HK-2 (cell line): ENCODE data around the gene GGTA1.
A peak's percentile ranks its signal among the peaks of the same experiment; 100 is the strongest.
"Not testable (repeated sequence)": the region's sequence is repeated elsewhere in the genome, so short reads cannot be mapped to it uniquely, and the experiment has no call there.

Experiments
- DNase-seq: peaks from one replicate; pipeline ENCODE4 v3.0.0-alpha.2; 2018; ENCODE audit not compliant: unreplicated experiment

The GGTA1 gene

GRCh38 chr9:121499427-121500164 lies at the start of gene GGTA1:
Gene GGTA1, minus strand, starts transcription at chr9:121499844. Its CDS starts 31,922 bp downstream, at chr9:121467922.
- DNase-seq: peak; percentile 38

GRCh38 chr9:121548666-121549065 lies 49.0 kb upstream of the GGTA1 start:
- DNase-seq: no peak

GRCh38 chr9:121545875-121546423 lies 46.3 kb upstream of the GGTA1 start:
- peak; percentile 97 for DNase-seq

- DNase-seq: no peak
Observed at GRCh38 chr9:121545150-121545874, 45.7 kb upstream of the GGTA1 start.

- DNase-seq: no peak
Observed at GRCh38 chr9:121542025-121542424, 42.4 kb upstream of the GGTA1 start.

GRCh38 chr9:121541256-121541655 lies 41.6 kb upstream of the GGTA1 start:
- DNase-seq: no peak

GRCh38 chr9:121538221-121538620 lies 38.6 kb upstream of the GGTA1 start:
- no peak for DNase-seq

- DNase-seq: no peak
Observed at GRCh38 chr9:121537283-121537682, 37.6 kb upstream of the GGTA1 start.

GRCh38 chr9:121532881-121533280 lies 33.2 kb upstream of the GGTA1 start:
- DNase-seq: no peak

- DNase-seq: no peak
Observed at GRCh38 chr9:121529237-121529987, 29.8 kb upstream of the GGTA1 start.

- no peak for DNase-seq
Observed at GRCh38 chr9:121528642-121529041, 29.0 kb upstream of the GGTA1 start.

GRCh38 chr9:121527371-121527770 lies 27.7 kb upstream of the GGTA1 start:
- DNase-seq: no peak

- not testable (repeated sequence) for DNase-seq
Observed at GRCh38 chr9:121519688-121520087, 20.0 kb upstream of the GGTA1 start.

GRCh38 chr9:121518634-121519033 lies 19.0 kb upstream of the GGTA1 start:
- no peak for DNase-seq

GRCh38 chr9:121513166-121513565 lies 13.5 kb upstream of the GGTA1 start:
- not testable (repeated sequence) for DNase-seq

GRCh38 chr9:121510766-121511550 lies 11.3 kb upstream of the GGTA1 start:
- DNase-seq: no peak

- no peak for DNase-seq
Observed at GRCh38 chr9:121509180-121509579, 9.5 kb upstream of the GGTA1 start.

GRCh38 chr9:121508415-121508814 lies 8.8 kb upstream of the GGTA1 start:
- no peak for DNase-seq

- no peak for DNase-seq
Observed at GRCh38 chr9:121505903-121506735, 6.5 kb upstream of the GGTA1 start.

GRCh38 chr9:121503444-121503843 lies 3.8 kb upstream of the GGTA1 start:
- no peak for DNase-seq

GRCh38 chr9:121500165-121500478 lies 478 bp upstream of the GGTA1 start:
- DNase-seq: no peak
